NCI-H1930 (cell line): Measurements from ENCODE around the gene GRIK2.

Experiments used
- DNase-seq, 2 experiments: peaks; one replicate each; lab custom pipeline; 2025; lab: John Stamatoyannopoulos, UW

GRIK2 gene

DNA sequence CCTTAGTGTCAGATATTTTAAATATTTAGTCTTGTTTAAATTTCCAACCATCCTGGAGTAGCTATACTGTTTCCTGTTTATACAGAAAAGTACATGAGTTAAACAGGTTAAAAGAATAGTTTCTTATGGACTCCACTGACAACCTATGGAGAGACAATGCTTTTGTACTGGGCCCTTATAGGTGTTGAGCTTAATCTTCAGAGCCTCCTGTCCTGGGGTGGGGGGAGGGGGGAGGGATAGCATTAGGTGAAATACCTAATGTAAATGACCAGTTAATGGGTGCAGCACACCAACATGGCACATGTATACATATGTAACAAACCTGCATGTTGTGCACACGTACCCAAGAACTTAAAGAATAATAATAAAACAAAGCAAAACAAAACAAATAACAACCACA is 322.9 kb downstream of the GRIK2 start:
- no peak for DNase-seq

DNA sequence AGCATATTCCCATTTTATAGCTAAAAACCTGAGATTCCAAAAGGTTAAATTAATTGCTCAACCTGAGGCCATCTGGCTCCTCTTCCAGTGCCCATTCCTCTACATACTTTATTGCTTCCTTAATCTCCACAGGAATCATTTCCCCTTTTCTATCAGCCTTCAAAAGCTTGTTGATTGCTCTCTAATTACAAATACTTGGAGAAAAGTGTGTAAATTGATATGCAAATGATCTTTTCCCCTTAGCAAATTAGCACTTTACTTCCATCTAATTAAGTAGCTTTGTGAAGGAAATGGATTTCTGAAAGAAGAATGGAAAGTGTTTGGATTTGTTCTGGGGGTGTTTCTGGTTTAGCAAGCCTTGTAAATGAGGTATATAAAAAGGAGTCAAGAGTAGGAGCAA is 323.3 kb downstream of the GRIK2 start:
- no peak for DNase-seq

DNA sequence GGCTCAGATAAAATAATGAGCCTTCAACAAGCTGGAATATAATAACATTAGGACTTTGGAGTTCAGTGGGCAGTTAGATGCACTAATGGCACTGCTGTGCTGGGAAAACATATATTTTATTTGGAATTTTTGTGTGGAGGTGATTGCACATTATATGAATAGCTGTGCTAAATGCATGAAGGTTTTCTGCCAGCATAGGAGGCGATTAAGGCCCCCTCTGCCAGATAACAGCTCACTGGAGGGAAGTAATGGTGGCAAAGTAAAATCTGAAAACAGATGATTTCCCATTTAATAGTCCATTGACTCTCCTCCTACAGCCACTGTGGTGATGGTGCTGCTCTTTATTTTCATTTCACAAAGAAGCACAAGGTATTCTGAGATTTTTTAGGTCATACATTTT is 326.0 kb downstream of the GRIK2 start:
- no peak for DNase-seq

DNA sequence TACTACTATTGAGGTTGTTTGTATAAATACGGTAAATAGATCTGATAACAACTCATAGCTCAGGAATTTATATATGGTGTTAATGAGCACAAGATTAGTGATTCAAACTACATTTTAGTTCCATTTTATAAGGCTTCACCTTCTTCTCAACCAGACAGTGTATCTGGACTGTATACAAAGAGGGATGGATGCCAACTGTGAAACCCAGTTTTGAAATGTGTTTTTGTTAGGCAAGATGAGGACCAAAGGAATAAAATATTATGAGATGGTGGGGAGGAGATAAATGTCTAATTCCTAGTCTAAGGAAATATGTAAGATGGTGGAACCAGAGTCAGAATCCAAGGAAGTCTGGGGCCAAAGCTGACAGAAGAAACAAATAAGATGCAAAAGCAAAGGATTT is 329.0 kb downstream of the GRIK2 start:
- DNase-seq, result no peak

DNA sequence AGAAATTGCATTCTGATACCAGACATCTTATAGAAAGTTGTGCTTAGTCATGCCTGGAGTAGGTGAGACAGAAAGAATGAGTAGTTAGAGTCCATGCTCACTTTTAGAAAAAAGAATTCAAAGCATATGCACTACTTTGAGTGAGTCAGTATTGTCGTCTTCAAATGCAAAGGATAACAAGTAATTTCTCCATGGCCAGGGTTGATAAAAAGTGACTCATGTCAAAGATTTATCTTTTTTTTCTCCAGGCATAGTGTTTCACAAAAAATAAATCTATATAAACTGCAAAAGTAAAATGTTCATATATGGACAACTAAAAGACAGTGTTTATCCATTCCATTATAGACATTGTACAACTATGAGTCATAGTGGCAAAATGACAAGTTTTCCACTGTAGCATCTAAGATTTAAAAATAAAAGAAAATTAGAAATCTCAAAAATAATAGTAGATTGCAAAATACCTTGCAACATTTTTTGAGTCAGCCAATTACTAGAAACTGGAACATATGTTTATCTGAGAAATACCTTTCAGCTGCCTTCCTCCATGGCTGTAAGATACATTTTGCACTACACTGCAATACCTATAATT is 329.6 kb downstream of the GRIK2 start:
- no peak for DNase-seq

DNA sequence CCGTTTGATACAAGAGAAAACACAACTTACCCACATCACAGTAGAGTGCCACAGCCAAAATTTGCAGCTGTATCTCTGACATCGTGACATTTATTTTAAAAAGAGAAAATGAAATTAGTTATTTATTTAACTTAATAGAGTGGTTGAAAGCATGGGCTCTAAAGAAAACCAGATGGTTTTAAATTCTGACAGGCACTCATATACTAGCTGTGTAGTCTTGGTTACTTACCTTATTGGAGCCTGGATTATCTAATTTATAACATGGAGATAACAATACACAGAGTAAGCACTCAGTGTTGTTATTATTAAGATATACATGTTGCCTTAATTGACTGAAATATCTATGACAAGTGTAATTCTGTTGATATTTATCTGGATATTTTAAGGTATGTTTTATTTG is 334.9 kb downstream of the GRIK2 start:
- DNase-seq, result no peak

GRCh38 chr6:101728956-101729355 is 335.4 kb downstream of the GRIK2 start:
- DNase-seq, result no peak

DNA sequence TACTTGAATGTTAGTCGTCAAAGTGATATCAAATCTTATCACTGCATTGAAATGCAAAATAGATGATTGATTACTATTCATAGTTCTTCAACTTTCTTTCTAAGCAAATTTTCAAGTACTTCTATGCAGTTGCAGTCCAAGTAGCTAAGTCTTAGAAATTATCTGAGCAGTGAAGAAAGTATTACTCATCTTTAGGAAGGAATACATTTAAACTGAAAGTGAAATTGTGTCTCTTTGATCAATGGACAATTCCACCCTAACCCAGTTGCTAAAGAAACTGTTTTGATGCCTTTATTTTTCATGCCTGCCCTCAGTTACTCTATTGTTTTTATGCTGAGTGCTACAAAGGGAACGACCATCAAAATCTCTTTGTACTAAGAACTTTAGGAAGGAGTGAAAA is 337.4 kb downstream of the GRIK2 start:
- DNase-seq, result no peak

- no peak for DNase-seq
These were observed 340.4 kb downstream of the GRIK2 start for GRCh38 chr6:101733899-101734298.

- DNase-seq, result no peak
These were observed 345.0 kb downstream of the GRIK2 start for GRCh38 chr6:101738481-101738880.

GRCh38 chr6:101740631-101741030 is 347.1 kb downstream of the GRIK2 start:
- no peak for DNase-seq

DNA sequence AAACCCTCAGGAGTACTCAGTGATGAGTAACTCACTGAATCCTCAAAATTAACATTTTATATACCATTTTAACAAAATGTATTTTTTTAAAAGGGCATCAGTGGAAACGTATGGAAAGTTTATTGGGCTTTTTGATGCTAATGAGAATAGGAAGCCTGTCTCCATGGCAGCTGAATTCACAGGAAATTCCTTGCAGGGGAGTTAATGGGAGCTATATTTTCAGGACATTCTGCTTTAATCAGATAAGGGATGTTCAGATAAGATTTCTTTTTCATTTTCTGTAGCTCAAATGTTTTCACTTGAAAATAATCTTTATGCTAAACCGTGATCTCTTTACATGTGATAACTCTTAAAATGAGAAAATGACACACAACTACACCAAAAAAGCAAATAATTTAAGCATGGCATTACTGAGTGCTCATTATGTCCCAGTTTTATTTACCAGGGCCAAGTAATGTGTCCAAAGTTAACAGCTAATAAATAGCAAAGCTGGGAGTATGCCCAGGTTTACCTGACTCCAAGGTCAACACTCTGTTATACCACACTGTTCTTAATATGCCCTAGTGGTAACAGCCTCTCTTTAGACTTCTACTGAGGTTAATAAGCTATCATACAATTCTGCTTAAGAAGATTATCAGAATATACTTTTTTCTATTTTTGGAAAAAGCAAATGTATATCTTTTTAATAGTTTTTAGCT is 348.1 kb downstream of the GRIK2 start:
- DNase-seq, result no peak

DNA sequence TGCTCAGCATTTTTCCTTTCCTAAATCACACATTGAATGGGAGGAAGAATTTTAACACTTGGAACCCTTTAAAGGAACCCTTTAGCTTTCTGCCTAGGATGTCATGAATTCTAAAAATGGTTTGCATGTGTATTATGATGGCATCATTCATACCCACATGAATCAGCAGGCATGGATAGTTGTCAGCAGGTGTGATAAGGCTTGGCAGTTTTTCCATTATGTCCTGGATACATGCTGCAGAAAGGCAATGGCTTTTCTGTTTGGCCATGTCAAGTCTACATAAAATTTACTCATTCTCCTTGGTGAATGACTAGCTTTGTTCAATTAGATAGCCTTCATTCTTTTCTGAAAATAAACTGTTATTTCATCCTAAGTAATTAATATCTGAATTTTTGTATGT is 353.7 kb downstream of the GRIK2 start:
- DNase-seq, result no peak

GRCh38 chr6:101747716-101748115 is 354.2 kb downstream of the GRIK2 start:
- DNase-seq, result no peak

DNA sequence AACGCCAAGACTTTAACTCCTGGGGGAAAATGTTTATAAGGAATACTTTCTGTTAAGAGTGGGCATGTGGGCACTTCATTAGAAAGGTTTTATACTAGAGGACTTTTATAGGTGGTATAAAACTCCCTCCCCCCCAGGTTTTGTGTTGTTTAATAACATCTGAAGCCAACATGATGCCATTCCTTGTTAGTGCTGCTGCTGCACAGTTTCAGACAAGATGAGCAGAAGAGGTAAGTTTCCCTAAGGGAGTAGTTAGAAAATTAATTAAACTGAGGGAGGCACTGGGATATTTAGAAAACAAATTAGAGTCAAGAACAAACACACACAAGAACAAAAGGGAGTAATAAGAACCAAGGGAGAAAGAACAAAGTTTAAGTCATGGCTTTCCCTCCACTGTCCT is 362.4 kb downstream of the GRIK2 start:
- no peak for DNase-seq

DNA sequence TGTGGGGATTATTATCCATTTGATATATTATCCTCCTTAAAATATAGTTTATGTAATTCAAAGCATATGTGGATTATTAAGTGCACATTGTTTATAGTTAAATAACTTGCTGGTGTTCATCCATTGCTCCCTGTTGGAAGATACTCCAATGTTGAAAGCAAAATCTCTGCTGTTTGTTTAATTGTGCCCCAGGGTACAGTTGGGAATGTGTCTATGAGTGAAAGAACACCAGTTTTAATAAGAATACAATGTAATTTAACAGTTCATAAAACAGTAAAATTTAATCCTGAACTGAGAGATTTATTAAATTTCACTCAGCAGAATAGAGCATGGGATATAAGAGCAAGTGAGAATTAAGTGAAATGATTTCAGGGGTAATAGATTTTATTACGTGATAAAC is 364.9 kb downstream of the GRIK2 start:
- DNase-seq, result no peak

GRCh38 chr6:101760843-101761621 is 367.5 kb downstream of the GRIK2 start:
- DNase-seq, result no peak

DNA sequence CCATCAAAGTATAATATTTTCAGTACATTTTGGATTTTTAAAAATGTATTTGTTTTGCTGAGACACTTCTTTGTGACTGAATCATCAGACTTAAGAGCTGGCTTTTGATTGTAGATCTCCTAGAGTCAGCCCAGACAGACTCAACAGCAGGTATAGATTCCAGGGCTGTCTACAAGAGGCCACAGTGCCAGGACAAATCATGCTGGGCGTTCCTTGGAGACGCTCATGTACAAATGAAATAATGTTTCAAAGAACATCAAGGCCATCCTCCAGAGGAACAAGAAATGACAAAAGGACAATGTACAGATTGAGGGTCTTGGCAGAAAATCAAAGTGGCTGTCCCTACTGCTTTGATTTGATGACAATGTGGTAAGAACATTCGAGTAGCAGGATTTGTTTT is 369.3 kb downstream of the GRIK2 start:
- DNase-seq, result no peak

- no peak for DNase-seq
These were observed 371.8 kb downstream of the GRIK2 start for GRCh38 chr6:101765281-101765680.

DNA sequence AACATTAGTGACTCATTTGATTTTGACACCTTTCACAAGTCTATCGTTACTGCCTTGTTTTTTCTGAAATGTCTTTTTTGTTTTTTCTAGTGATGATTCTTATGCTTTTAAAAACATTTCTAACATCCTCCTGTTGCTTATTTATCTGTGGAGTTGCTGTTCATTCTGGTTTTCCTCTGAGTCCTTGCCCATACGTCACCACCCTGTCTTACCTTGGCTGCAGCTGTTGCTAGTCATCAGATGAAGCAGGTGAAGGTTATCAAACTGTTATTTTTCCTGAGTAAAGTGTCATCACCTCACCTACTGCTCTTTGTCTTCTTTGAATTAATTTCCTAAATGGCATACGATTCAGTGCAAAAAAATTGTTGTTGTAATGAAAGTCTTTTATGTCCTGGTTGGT is 376.6 kb downstream of the GRIK2 start:
- peak; percentile 54 to 60 for DNase-seq

DNA sequence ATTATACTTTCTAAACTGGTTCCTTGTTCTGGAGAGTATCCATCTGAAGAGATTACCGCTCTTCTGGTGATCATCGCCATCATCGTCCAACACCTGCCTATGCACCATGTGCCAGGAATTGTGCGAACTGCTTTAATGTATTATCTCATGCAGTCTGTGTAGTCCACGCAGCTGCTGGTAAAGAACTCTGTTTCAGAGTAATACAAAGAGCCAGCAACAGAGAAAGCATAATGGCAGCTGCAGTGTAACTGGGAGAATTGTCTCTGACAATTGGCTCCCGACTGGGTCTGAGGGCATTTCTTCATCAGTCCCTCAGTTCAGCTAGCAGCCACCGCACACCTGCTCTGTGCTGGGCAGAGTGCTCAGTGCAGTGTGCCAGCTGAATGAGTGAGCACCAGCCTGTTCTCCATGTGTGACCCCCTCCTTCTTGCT is 383.4 kb downstream of the GRIK2 start:
- peak; percentile 67 to 74 for DNase-seq

DNA sequence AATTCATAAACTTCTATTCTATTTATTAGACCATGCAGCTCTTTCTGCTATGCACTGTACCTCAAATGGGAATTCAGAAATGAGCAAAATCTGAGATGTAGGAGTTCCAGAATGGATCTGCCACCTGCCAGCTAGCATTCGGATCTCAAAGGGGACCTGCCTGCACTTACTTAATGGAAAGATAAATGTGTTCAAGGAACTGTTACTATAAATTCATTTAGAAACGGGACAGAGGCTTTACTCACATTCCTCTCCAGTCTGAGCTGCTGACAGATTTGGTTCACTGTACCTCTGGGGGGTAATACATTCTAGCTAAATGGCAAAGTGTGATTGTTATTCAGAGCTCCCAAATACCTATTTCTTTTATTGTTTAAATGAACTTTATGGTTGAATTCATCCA is 384.1 kb downstream of the GRIK2 start:
- DNase-seq, result peak in 1 of 2 experiments; percentile 3
